HFFc6 (cell line): ENCODE results near the gene CAMKK2. TPM values are rescaled to one million over a fixed set of nuclear protein-coding genes. Genes with fewer than 3 reads are reported as not detected.
"Not testable (repeated sequence)": the region's sequence is repeated elsewhere in the genome, so short reads cannot be mapped to it uniquely, and the experiment has no call there.

Experiments
- DNase-seq: peaks from one replicate; pipeline ENCODE4 v3.0.0-alpha.2; 2018
- H3K27ac Mint-ChIP-seq: 2 replicates; pipeline ENCODE4 v1.8.0; 2020; ENCODE audit warnings: mild to moderate bottlenecking, mixed read lengths
- H3K27me3 Mint-ChIP-seq: 2 replicates; pipeline ENCODE4 v1.8.0; 2021; ENCODE audit warnings: mild to moderate bottlenecking, moderate library complexity, mixed read lengths; ENCODE audit not compliant: insufficient read depth
- H3K36me3 Mint-ChIP-seq: 2 replicates; pipeline ENCODE4 v1.8.0; 2021; ENCODE audit warnings: low read depth, mixed read lengths
- H3K4me1 Mint-ChIP-seq: 2 replicates; pipeline ENCODE4 v1.8.0; 2020; ENCODE audit warnings: low read depth, mixed read lengths
- H3K4me3 Mint-ChIP-seq: 2 replicates; pipeline ENCODE4 v1.8.0; 2020; ENCODE audit warnings: mild to moderate bottlenecking, moderate library complexity, mixed read lengths
- H3K9me3 Mint-ChIP-seq: 2 replicates; pipeline ENCODE4 v1.8.0; 2020; ENCODE audit warnings: mild to moderate bottlenecking, mixed read lengths
- total RNA-seq, 6 experiments: library from RNA; stranded (reverse); fragmentation: NEBNext Ultra II Directional; extraction: Animal tissue kit (Norgen Biotek cat#: 25700); gene quantifications; 2 replicates in 1 of 6; 3 replicates in 5 of 6; pipeline ENCODE4 v1.2.3, GENCODE V29; 2021
- TF ChIP-seq, protein P1 (sequence below): fragments of 200-600 bp; sonication (generic); IDR thresholded peaks from 2 replicates; pipeline ENCODE4 v1.5.0; 2021; ENCODE audit warnings: antibody characterized with exemption, mild to moderate bottlenecking

Gene CAMKK2
- total RNA-seq, 6 experiments from 2014 or later: 27.8 to 35.3 (median 31.1) TPM

GRCh38 chr12:121261398-121261797 lies 35.1 kb downstream of the CAMKK2 start:
- DNase-seq: no peak
- H3K27ac Mint-ChIP-seq: no peak overlapping the region
- peaks cover 24% of the 10 kb centered on the region for H3K36me3 Mint-ChIP-seq
- no peaks in the 10 kb centered on the region for H3K27me3 Mint-ChIP-seq
- TF ChIP-seq, protein P1, sequence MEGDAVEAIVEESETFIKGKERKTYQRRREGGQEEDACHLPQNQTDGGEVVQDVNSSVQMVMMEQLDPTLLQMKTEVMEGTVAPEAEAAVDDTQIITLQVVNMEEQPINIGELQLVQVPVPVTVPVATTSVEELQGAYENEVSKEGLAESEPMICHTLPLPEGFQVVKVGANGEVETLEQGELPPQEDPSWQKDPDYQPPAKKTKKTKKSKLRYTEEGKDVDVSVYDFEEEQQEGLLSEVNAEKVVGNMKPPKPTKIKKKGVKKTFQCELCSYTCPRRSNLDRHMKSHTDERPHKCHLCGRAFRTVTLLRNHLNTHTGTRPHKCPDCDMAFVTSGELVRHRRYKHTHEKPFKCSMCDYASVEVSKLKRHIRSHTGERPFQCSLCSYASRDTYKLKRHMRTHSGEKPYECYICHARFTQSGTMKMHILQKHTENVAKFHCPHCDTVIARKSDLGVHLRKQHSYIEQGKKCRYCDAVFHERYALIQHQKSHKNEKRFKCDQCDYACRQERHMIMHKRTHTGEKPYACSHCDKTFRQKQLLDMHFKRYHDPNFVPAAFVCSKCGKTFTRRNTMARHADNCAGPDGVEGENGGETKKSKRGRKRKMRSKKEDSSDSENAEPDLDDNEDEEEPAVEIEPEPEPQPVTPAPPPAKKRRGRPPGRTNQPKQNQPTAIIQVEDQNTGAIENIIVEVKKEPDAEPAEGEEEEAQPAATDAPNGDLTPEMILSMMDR: no peak
- no peak overlapping the region for H3K4me3 Mint-ChIP-seq
- no peaks in the 10 kb centered on the region for H3K9me3 Mint-ChIP-seq
- H3K4me1 Mint-ChIP-seq: no peaks in the 10 kb centered on the region

DNA sequence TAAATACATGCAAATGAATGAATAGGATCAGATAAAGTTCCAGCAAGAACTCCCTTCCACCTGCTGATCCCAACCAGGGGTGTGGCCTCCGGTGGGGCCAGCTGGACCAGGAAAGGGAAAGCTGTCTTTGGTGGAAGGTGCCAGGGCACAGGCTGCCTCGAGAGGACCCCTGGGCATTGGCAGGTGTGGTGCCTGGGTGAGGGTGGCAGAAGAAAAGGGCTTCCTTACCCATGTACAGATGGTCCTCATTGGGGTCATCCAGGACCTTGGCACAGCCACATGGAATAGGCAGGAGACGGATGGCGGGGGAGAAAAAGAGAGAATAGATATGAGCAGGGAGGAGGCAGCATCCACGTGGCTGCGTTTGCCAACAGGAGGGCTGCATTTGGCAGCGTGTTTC lies 36.4 kb downstream of the CAMKK2 start:
- Mint-ChIP-seq H3K4me3 (no peak overlapping the region), H3K27me3 (no peaks in the 10 kb centered on the region), H3K27ac (no peak overlapping the region; the same call in 1 of the 2 replicates), H3K36me3 (peaks cover 27% of the 10 kb centered on the region), H3K4me1 (no peaks in the 10 kb centered on the region), H3K9me3 (no peaks in the 10 kb centered on the region)
- no peak for DNase-seq
- TF ChIP-seq, protein P1: no peak

GRCh38 chr12:121259074-121259473 lies 37.4 kb downstream of the CAMKK2 start:
- no peaks in the 10 kb centered on the region for H3K4me1 Mint-ChIP-seq
- H3K4me3 Mint-ChIP-seq: no peak overlapping the region
- no peaks in the 10 kb centered on the region for H3K9me3 Mint-ChIP-seq
- H3K27me3 Mint-ChIP-seq: no peaks in the 10 kb centered on the region
- TF ChIP-seq, protein P1: no peak
- H3K36me3 Mint-ChIP-seq: peaks cover 36% of the 10 kb centered on the region
- H3K27ac Mint-ChIP-seq: no peak overlapping the region
- DNase-seq: no peak

DNA sequence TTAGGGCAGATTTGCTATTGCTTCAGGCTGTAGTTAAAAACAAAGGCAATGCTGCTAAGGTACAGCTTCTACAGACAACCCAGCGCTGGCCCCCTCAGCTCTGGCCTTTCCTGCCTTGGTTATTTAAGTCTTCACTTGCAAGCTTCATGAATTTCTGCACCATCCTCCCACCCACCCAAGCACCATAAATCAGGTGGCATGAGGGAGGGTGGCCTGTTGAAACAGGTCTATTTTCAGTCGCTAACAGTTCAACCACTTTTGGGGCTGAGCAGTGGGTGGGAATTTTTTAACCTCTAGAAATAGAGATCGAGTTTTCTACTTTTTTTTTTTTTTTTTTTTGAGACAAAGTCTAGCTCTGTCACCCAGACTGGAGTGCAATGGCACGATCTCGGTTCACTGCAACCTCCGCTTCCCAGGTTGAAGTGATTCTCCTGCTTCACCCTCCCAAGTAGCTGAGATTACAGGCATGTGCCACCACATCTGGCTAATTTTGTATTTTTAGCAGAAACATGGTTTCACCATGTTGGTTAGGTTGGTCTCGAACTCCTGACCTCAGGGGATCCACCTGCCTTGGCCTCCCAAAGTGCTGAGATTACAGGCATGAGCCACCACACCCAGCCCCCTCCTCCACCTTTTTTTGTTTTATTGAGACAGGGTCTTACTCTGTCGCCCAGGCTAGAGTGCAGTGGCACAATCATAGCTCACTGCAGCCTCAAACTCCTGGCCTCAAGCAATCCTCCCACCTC lies 38.6 kb downstream of the CAMKK2 start:
- H3K9me3 Mint-ChIP-seq: not testable (repeated sequence)
- peaks cover 43% of the 10 kb centered on the region for H3K36me3 Mint-ChIP-seq

DNA sequence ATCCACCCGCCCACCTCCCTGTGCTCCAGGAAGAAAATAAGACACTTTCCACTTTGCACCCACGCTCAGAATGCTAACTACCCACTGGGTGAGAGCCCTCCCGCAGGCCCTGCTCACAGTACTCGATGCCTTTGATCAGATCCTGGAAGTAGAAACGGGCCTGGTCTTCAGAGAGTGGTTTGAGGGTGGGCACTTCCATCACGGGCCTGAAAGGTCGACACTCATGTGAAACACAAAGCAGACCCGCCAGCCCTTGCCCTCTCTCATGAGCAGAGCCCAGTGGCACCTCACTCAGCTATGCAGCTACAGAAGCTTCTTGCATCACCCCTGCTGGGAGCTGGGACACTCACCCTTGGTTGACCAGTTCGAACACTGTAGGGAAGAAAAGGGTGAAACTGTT lies 41.1 kb downstream of the CAMKK2 start:
- Mint-ChIP-seq H3K27me3 (no peaks in the 10 kb centered on the region), H3K36me3 (peaks cover 40% of the 10 kb centered on the region), H3K4me1 (no peaks in the 10 kb centered on the region), H3K9me3 (no peaks in the 10 kb centered on the region), H3K4me3 (no peak overlapping the region), H3K27ac (no peak overlapping the region)
- TF ChIP-seq, protein P1: no peak
- no peak for DNase-seq

More for the DNA sequence above, 38.6 kb downstream of the CAMKK2 start:
- not testable (repeated sequence) for H3K27ac Mint-ChIP-seq, H3K4me3 Mint-ChIP-seq, H3K27me3 Mint-ChIP-seq, H3K4me1 Mint-ChIP-seq, DNase-seq

GRCh38 chr12:121253638-121254335 lies 42.7 kb downstream of the CAMKK2 start:
- H3K4me1 Mint-ChIP-seq: no peaks in the 10 kb centered on the region
- no peaks in the 10 kb centered on the region for H3K9me3 Mint-ChIP-seq
- no peak for DNase-seq
- no peak overlapping the region for H3K27ac Mint-ChIP-seq
- H3K4me3 Mint-ChIP-seq: no peak overlapping the region
- peaks cover 37% of the 10 kb centered on the region for H3K36me3 Mint-ChIP-seq
- TF ChIP-seq, protein P1: no peak
- H3K27me3 Mint-ChIP-seq: no peaks in the 10 kb centered on the region
